Measurements from ENCODE around the gene PPP2R5E.

- TF ChIP-seq POLR2A (IDR thresholded peaks at IDR 0.05; ENCODE audit: low read length) (no peak), GATA1 (IDR thresholded peaks at IDR 0.05; ENCODE audit: low read depth, low read length) (no peak)
These were observed 98.6 kb downstream of the PPP2R5E start for GRCh38 chr14:63444588-63444987.
